Measurements from ENCODE around the gene BCL3.
"Not testable (repeated sequence)": the region's sequence is repeated elsewhere in the genome, so short reads cannot be mapped to it uniquely, and the experiment has no call there.

BCL3 gene

DNA sequence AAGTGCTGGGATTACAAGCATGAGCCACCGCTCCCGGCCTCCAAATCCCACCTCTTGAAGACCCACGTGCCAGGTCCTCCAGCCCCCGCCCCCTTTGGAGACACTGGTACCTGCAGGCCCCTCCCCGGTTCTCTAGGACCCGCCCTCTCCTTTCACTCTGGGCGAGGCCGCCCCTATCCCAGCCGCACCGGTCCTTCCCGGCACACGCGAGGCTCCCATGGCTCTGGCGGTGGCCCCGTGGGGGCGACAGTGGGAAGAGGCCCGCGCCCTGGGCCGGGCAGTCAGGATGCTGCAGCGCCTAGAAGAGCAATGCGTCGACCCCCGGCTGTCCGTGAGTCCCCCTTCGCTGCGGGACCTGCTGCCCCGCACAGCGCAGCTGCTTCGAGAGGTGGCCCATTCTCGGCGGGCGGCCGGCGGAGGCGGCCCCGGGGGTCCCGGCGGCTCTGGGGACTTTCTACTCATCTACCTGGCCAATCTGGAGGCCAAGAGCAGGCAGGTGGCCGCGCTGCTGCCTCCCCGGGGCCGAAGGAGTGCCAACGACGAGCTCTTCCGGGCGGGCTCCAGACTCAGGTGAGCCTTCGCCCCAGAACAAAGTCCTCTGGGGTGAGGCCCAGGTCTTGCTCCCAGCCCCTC, 29.3 kb downstream of the BCL3 start, which contains the start of gene CBLC:
CBLC (plus strand) TSS at position 176 of the 633 bp plus-strand sequence; CDS start at position 218, 42 bp downstream.
- TF ChIP-seq, protein P1, sequence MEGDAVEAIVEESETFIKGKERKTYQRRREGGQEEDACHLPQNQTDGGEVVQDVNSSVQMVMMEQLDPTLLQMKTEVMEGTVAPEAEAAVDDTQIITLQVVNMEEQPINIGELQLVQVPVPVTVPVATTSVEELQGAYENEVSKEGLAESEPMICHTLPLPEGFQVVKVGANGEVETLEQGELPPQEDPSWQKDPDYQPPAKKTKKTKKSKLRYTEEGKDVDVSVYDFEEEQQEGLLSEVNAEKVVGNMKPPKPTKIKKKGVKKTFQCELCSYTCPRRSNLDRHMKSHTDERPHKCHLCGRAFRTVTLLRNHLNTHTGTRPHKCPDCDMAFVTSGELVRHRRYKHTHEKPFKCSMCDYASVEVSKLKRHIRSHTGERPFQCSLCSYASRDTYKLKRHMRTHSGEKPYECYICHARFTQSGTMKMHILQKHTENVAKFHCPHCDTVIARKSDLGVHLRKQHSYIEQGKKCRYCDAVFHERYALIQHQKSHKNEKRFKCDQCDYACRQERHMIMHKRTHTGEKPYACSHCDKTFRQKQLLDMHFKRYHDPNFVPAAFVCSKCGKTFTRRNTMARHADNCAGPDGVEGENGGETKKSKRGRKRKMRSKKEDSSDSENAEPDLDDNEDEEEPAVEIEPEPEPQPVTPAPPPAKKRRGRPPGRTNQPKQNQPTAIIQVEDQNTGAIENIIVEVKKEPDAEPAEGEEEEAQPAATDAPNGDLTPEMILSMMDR (IDR thresholded peaks at IDR 0.05; ENCODE audit: extremely low read depth, insufficient read depth, missing control alignments), result no peak
- no peak for DNase-seq (ENCODE audit: low spot score)
- in situ Hi-C loops (cut with MboI; ENCODE audit: low pct_unique_long_range_greater_than_20kb, low sequenced_read_pairs, unreplicated experiment), result no loop called here

DNA sequence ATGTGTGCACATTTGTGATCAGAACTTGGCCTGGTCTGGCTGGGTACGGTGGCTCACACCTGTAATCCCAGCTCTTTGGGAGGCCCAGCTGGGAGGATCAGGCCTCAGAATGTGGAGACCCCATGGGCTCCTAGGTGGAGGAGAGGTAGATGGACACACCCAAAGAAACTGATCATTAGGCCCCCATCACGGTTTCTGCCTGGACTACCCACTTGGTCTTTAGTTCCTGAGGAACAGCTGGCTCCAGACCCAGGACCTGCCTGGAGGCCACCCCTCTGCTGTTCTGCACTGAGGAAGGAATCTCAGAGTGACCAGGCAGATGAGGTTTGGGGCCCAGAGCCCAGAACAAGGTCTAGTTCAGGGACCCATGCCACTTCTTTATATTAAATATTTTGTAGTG, 30.6 kb downstream of the BCL3 start:
- in situ Hi-C loops (cut with MboI; ENCODE audit: low pct_unique_long_range_greater_than_20kb, low sequenced_read_pairs, unreplicated experiment), result no loop called here
- DNase-seq (ENCODE audit: low spot score), result no peak
- TF ChIP-seq, protein P1 (IDR thresholded peaks at IDR 0.05; ENCODE audit: extremely low read depth, insufficient read depth, missing control alignments), result no peak

DNA sequence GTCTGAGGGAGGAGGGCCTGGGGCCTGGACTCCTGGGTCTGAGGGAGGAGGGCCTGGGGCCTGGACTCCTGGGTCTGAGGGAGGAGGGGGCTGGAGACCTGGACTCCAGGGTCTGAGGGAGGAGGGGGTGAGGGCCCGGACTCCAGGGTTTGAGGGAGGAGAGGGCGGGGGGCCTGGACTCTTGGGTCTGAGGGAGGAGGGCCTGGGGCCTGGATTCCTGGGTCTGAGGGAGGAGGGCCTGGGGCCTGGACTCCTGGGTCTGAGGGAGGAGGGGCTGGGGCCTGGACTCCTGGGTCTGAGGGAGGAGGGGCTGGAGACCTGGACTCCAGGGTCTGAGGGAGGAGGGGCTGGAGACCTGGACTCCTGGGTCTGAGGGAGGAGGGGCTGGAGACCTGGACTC, 33.2 kb downstream of the BCL3 start:
- DNase-seq (ENCODE audit: low spot score); in situ Hi-C loops (cut with MboI; ENCODE audit: low pct_unique_long_range_greater_than_20kb, low sequenced_read_pairs, unreplicated experiment): not testable (repeated sequence)

DNA sequence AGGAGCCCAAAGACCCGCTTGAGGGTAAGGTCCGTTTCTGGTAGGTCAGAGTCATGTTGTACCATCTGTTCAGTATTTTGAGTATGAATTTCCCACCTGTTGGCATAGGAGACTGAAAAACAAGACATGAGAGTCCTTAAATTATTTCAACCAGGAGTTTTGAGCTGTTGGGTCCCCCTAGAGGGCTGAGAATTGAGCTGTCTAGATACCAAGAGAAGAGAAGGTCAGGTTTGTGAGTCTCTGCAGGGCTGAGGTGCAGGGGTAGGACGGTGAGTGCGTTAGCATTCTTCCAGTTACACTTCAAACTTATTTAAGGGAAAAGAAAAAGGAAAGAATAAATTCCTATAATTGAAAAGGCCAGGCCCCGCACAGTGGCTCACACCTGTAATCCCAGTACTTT, 34.2 kb downstream of the BCL3 start:
- no peak for DNase-seq (ENCODE audit: low spot score)
- in situ Hi-C loops (cut with MboI; ENCODE audit: low pct_unique_long_range_greater_than_20kb, low sequenced_read_pairs, unreplicated experiment), result no loop called here
- TF ChIP-seq, protein P1 (IDR thresholded peaks at IDR 0.05; ENCODE audit: extremely low read depth, insufficient read depth, missing control alignments), result no peak

DNA sequence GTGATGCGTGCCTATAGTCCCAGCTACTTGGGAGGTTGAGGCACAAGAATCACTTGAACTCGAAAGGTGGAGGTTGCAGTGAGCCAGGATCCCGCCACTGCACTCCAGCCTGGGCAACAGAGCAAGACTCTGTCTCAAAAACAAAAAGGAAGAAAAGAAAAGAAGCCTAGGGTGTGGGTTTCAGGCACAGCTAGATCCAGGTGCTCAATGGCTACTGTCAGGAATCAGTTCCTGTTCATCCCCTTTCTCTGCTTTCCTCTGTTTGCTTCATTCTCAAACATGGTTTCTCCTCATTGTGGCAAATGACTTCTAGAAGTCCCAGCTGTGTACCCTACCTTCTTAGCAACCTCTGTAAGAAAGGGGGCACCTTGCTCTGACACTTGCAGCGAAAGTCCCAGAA, 35.0 kb downstream of the BCL3 start:
- TF ChIP-seq, protein P1 (IDR thresholded peaks at IDR 0.05; ENCODE audit: extremely low read depth, insufficient read depth, missing control alignments), result no peak
- DNase-seq (ENCODE audit: low spot score), result no peak
- in situ Hi-C loops (cut with MboI; ENCODE audit: low pct_unique_long_range_greater_than_20kb, low sequenced_read_pairs, unreplicated experiment), result no loop called here

DNA sequence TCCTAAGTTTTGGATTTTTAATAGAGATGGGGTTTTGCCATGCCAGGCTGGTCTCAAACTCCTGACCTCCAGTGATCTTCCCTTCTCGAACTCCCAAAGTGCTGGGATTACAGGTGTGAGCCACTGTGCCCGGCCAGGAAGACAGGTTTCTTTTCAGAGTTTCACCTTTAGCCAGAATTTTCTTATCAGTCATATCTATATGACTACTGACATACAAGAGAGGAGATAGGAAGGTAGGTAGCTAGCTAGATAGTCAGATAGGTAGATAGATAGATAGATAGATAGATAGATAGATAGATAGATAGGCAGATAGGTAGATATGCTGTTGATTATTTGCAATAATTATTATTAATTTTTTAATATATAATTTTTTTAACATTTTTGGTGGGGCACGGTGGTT, 36.8 kb downstream of the BCL3 start:
- in situ Hi-C loops (cut with MboI; ENCODE audit: low pct_unique_long_range_greater_than_20kb, low sequenced_read_pairs, unreplicated experiment), result no loop called here
- DNase-seq (ENCODE audit: low spot score), result no peak
- TF ChIP-seq, protein P1 (IDR thresholded peaks at IDR 0.05; ENCODE audit: extremely low read depth, insufficient read depth, missing control alignments), result no peak

DNA sequence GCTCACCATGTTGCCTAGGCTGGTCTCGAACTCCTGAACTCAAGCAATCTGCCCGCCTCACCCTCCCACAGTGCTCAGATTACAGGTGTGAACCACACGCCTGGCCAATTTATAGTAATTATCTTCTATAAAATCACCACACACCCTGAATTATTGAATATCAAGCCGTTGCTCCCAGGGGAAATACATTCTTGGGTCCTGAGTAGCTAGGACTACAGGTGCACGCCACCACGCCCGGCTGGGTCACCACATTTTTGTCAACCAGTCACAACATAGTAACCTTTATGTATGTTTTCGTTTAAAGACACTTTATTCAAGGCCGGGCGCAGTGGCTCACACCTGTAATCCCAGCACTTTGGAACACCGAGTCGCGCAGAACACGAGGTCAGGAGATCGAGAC, 37.5 kb downstream of the BCL3 start:
- TF ChIP-seq, protein P1 (IDR thresholded peaks at IDR 0.05; ENCODE audit: extremely low read depth, insufficient read depth, missing control alignments), result no peak
- DNase-seq (ENCODE audit: low spot score), result no peak
- in situ Hi-C loops (cut with MboI; ENCODE audit: low pct_unique_long_range_greater_than_20kb, low sequenced_read_pairs, unreplicated experiment), result no loop called here
